CD4-positive, alpha-beta T cell (primary cell): ENCODE measurements around the gene WNT5B. TPM values are rescaled to one million over a fixed set of nuclear protein-coding genes. Genes with fewer than 3 reads are reported as not detected.

Experiments used
- ATAC-seq: fragments of 200-7000 bp; cut with Tn5 transposase; one replicate; pipeline ENCODE4 v1.10.0; 2022; ENCODE audit warnings: mild to moderate bottlenecking; ENCODE audit not compliant: poor library complexity
- CTCF ChIA-PET: fragments of 350-600 bp; sonication (Branson Sonifier 250); formaldehyde crosslinking; loops from one replicate; lab custom pipeline; 2021; ENCODE audit warnings: antibody characterized with exemption, inconsistent platforms; lab: Charles Lee
- POLR2A ChIA-PET: fragments of 350-600 bp; sonication (Branson Sonifier 250); formaldehyde crosslinking; loops from one replicate; lab custom pipeline; 2021; ENCODE audit warnings: antibody characterized with exemption, inconsistent platforms; lab: Charles Lee
- DNase-seq, 14 experiments: peaks; one replicate each; pipeline ENCODE4 v3.0.0-alpha.2; 2013 to 2020; ENCODE audit warnings: mixed read lengths in 2 of 14
- H3K27ac ChIP-seq, 2 donors: one replicate each; pipeline versions ENCODE4 v1.5.1 to v1.7.0; 2013; ENCODE audit warnings: low read length in 2 of 2, low read depth in 1 of 2, mild to moderate bottlenecking in 1 of 2
- H3K27me3 ChIP-seq, 2 experiments: 1 replicate in 1 of 2; 2 replicates in 1 of 2; pipeline versions ENCODE4 v1.6.1 to v1.7.0; 2013; ENCODE audit warnings: low read length in 2 of 2, control low read depth in 1 of 2, mild to moderate bottlenecking in 1 of 2, moderate library complexity in 1 of 2; ENCODE audit not compliant: insufficient read depth in 2 of 2, control insufficient read depth in 1 of 2
- H3K36me3 ChIP-seq: one replicate; pipeline ENCODE4 v1.6.1; 2013; ENCODE audit warnings: low read length, control low read depth; ENCODE audit not compliant: insufficient read depth
- H3K4me1 ChIP-seq: one replicate; pipeline ENCODE4 v1.6.1; 2013; ENCODE audit warnings: low read length, control low read depth; ENCODE audit not compliant: insufficient read depth
- H3K4me3 ChIP-seq: one replicate; pipeline ENCODE4 v1.5.1; 2013; ENCODE audit warnings: mild to moderate bottlenecking, low read length, moderate library complexity
- H3K9me3 ChIP-seq, 2 experiments: 1 replicate in 1 of 2; 2 replicates in 1 of 2; pipeline versions ENCODE4 v1.6.1 to v1.7.0; 2013; ENCODE audit warnings: low read length in 2 of 2, mild to moderate bottlenecking in 2 of 2, control low read depth in 1 of 2, moderate library complexity in 1 of 2; ENCODE audit not compliant: control insufficient read depth in 1 of 2, insufficient read depth in 1 of 2
- H3K27ac Mint-ChIP-seq: one replicate; pipeline ENCODE4 v1.8.0; 2020; ENCODE audit warnings: mixed read lengths
- H3K27me3 Mint-ChIP-seq: one replicate; pipeline ENCODE4 v1.8.0; 2021; ENCODE audit warnings: mixed read lengths
- H3K36me3 Mint-ChIP-seq: one replicate; pipeline ENCODE4 v1.8.0; 2021; ENCODE audit warnings: low read depth, mixed read lengths
- H3K4me1 Mint-ChIP-seq: one replicate; pipeline ENCODE4 v1.8.0; 2021; ENCODE audit warnings: low read depth, mixed read lengths
- H3K4me3 Mint-ChIP-seq: one replicate; pipeline ENCODE4 v1.8.0; 2020; ENCODE audit warnings: mild to moderate bottlenecking, mixed read lengths
- H3K9me3 Mint-ChIP-seq: one replicate; pipeline ENCODE4 v1.8.0; 2020; ENCODE audit warnings: mixed read lengths
- intact Hi-C, 2 experiments: fragments of 100-400 bp; cut with DNase I in 1 of 2; cut with micrococcal nuclease in 1 of 2; formaldehyde crosslinking; loops; one replicate each; pipeline versions ENCODE4 v1.15.1 to v1.9.0; 2023 to 2025; cut with DNase I, micrococcal nuclease
- total RNA-seq, 174 experiments: library from RNA in 2 of 174; stranded (reverse) in 2 of 174; gene quantifications; one replicate each; pipeline ENCODE4 v1.2.3 and lab custom pipeline; 2021 to 2026
- TF ChIP-seq, protein P1 (sequence below): fragments of 200-600 bp; IDR thresholded peaks from one replicate; pipeline ENCODE4 v1.8.0; 2022; ENCODE audit warnings: antibody characterized with exemption, mild to moderate bottlenecking

Gene WNT5B
- total RNA-seq, 2 experiments from 2014 or later = not detected

DNA sequence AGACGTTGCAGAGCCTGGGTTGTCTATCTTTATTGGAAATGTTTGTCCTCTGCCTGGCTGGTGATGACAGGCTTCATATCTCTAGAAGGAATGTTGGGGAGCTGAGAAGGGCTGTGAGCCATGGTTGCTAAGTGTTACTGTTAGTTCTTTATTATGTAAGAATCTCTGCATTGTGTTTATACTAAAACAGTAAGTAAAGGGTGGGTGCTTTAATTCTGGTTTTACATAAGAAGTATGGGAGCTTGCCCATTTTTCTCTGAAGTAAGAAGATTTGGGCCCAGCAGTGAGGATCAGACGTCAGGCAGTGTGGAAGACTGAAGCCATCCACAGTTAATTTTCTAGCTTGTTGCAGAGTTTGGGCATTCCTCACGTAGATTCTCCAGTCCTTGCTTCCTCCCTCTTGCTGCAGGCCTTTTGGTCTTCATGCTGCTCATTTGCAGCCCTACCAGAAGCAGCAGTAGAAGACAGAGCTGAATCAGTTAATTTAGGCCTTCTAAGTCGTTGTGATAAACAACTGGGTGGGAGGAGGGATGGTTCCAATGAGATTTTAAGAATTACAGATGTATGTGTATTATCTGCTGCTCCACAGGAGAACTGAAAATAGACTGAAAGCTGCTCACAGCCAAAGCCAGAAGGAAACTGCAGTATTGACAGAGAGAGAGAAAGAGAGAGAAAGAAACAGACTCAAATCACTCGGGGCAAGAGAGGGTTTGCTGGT, 21.4 kb downstream of the WNT5B start:
- TF ChIP-seq, protein P1, sequence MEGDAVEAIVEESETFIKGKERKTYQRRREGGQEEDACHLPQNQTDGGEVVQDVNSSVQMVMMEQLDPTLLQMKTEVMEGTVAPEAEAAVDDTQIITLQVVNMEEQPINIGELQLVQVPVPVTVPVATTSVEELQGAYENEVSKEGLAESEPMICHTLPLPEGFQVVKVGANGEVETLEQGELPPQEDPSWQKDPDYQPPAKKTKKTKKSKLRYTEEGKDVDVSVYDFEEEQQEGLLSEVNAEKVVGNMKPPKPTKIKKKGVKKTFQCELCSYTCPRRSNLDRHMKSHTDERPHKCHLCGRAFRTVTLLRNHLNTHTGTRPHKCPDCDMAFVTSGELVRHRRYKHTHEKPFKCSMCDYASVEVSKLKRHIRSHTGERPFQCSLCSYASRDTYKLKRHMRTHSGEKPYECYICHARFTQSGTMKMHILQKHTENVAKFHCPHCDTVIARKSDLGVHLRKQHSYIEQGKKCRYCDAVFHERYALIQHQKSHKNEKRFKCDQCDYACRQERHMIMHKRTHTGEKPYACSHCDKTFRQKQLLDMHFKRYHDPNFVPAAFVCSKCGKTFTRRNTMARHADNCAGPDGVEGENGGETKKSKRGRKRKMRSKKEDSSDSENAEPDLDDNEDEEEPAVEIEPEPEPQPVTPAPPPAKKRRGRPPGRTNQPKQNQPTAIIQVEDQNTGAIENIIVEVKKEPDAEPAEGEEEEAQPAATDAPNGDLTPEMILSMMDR = no peak
- Histone ChIP-seq H3K27ac (no peak overlapping the region), H3K4me3 (no peak overlapping the region), H3K36me3 (no peaks in the 10 kb centered on the region), H3K4me1 (peaks cover 7% of the 10 kb centered on the region), H3K9me3 (no peaks in the 10 kb centered on the region), H3K27me3 (no peaks in the 10 kb centered on the region)
- ChIA-PET POLR2A (no interaction called here), CTCF (interaction anchor here (2.0 to 5.8 kb wide), 3 partner anchors 141 to 290 kb away, joined by 9 to 52 read pairs (median 16); no protein-coding TSS in a partner anchor)
- Mint-ChIP-seq H3K27ac (no peak overlapping the region), H3K4me3 (no peak overlapping the region), H3K36me3 (no peaks in the 10 kb centered on the region), H3K27me3 (peaks cover 4% of the 10 kb centered on the region), H3K4me1 (no peaks in the 10 kb centered on the region), H3K9me3 (no peaks in the 10 kb centered on the region)
- ATAC-seq (no peak), DNase-seq (no peak)
- intact Hi-C loops = loop anchor here in 1 of 2 experiments (10.0 kb wide), 1 partner anchor 644 kb away; no protein-coding TSS in a partner anchor

DNA sequence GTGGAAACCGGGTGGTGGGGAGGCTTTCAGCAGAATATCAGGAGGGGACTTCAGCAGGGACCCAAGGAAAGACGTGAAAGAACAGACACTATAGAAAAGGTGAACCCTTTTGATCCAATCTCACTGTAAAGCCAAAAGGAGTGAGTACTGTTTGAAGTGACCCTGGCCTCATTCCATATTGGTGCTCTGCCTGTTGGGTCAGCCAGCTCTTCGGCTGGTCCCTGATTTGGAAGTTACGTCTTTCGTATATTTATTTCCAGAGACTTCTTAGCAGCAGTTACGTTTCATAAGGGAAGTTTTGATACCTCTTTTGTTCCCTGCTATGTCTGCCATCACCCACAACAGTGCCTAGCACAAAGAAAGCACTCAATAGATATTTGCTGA, 21.9 kb downstream of the WNT5B start:
- ChIA-PET CTCF (interaction anchor here (2.6 to 5.8 kb wide), 2 partner anchors 140 to 289 kb away, joined by 16 to 52 read pairs; no protein-coding TSS in a partner anchor), POLR2A (no interaction called here)
- H3K4me3 ChIP-seq = no peak overlapping the region
- H3K27me3 ChIP-seq = no peaks in the 10 kb centered on the region
- DNase-seq (no peak), ATAC-seq (no peak)
- Mint-ChIP-seq H3K27me3 (peaks cover 4% of the 10 kb centered on the region), H3K9me3 (no peaks in the 10 kb centered on the region), H3K4me3 (no peak overlapping the region), H3K36me3 (no peaks in the 10 kb centered on the region), H3K4me1 (no peaks in the 10 kb centered on the region), H3K27ac (no peak overlapping the region)
- peaks cover 4% of the 10 kb centered on the region for H3K4me1 ChIP-seq
- H3K9me3 ChIP-seq = no peaks in the 10 kb centered on the region
- no peak overlapping the region for H3K27ac ChIP-seq
- no peaks in the 10 kb centered on the region for H3K36me3 ChIP-seq
- intact Hi-C loops = loop anchor here in 1 of 2 experiments (10.0 kb wide), 1 partner anchor 644 kb away; no protein-coding TSS in a partner anchor
- TF ChIP-seq, protein P1 = no peak

DNA sequence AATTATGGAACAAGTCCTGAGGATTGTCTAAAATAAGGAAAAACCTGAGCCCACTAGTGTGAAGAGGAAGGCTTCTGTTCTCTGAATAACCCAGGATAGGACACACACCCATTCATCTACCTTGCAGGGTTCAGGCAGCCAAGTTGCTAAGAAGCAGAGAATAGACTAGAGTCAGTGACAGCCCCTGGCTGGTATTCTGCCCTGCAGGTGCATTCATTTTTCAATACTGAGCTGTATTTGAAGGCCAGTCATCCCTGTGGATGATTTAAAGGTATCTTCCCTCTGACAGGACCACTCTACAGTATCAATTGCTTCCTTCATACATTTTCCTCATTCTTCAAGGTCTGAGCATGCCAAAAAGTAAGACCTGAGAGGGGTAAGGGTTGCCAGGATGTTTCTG, 22.9 kb downstream of the WNT5B start:
- Mint-ChIP-seq H3K4me3 (no peak overlapping the region), H3K36me3 (no peaks in the 10 kb centered on the region), H3K4me1 (no peaks in the 10 kb centered on the region), H3K27me3 (peaks cover 4% of the 10 kb centered on the region), H3K27ac (no peak overlapping the region), H3K9me3 (no peaks in the 10 kb centered on the region)
- ChIA-PET POLR2A (interaction anchor here (0.8 kb wide), 1 partner anchor 184 kb away, joined by 3 read pairs; no protein-coding TSS in a partner anchor), CTCF (interaction anchor here (1.1 to 8.2 kb wide), 6 partner anchors 15 to 288 kb away, joined by 3 to 154 read pairs (median 18); no protein-coding TSS in a partner anchor)
- intact Hi-C loops = loop anchor here (1.0 to 10.0 kb wide), 4 partner anchors 139 to 643 kb away; no protein-coding TSS in a partner anchor
- Histone ChIP-seq H3K4me3 (no peak overlapping the region), H3K9me3 (no peaks in the 10 kb centered on the region), H3K4me1 (peaks cover 4% of the 10 kb centered on the region), H3K27ac (no peak overlapping the region), H3K36me3 (no peaks in the 10 kb centered on the region), H3K27me3 (no peaks in the 10 kb centered on the region)
- TF ChIP-seq, protein P1 = no peak
- ATAC-seq = no peak
- DNase-seq = no peak
